GM18951 (cell line): ENCODE data around the gene ARHGEF3.

Experiments
- POLR2A ChIP-seq: IDR thresholded peaks from 4 replicates; pipeline ENCODE4 v1.6.1; 2011; ENCODE audit warnings: mild to moderate bottlenecking; ENCODE audit not compliant: insufficient read length, insufficient read depth; ENCODE audit errors: extremely low read depth
- in situ Hi-C: fragments of 300-500 bp; cut with MboI; formaldehyde crosslinking; loops from one replicate; pipeline ENCODE4 v1.12.0; 2022; ENCODE audit warnings: low sequenced_read_pairs, mixed read lengths, inconsistent platforms; ENCODE audit not compliant: unreplicated experiment

Gene ARHGEF3

GRCh38 chr3:56830884-56831283 lies 29.1 kb upstream of the ARHGEF3 start:
- in situ Hi-C loops = no loop called here
- no peak for TF ChIP-seq POLR2A

- in situ Hi-C loops = no loop called here
- TF ChIP-seq POLR2A = no peak
Observed at GRCh38 chr3:56829533-56829932, 27.8 kb upstream of the ARHGEF3 start.

DNA sequence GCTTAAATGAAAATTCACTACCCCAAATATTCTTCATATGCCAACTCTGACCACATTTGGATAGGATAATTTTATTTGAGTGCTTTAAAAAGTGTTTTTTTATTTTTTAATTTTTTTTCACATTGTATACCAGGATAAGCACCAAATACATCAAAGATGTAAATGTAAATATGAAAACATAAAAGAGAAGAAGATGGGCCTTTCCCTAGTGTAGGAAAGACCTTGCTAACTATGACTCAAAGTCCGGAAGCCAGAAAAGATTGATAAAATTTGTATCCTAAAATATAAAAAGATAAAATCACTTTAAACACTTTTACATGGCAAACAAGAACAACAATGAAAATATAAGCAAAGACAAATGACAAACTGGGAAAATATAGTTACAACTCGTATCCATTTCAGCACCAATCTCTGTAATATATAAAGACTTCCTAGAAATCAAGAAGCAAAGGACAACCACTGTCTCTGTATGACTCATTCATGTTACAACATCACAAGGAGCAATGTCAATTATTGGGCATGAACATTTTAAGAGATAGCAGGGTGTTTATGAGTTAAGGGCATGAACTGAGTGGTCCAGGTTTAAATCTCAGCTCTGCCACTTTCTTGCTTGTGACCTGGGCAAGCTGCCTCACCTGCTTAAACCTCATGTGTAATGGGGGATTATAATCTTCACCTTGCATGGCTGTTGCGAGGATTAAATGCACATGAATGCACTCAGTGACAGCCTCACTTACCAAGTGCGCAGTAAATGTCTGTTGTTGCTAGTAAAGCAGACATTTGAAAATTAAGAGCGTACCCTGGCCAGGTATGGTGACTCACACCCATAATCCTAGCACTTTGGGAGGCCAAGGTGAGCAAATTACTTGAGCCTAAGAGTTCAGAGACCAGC lies 25.3 kb upstream of the ARHGEF3 start:
- in situ Hi-C loops = no loop called here
- TF ChIP-seq POLR2A = no peak

DNA sequence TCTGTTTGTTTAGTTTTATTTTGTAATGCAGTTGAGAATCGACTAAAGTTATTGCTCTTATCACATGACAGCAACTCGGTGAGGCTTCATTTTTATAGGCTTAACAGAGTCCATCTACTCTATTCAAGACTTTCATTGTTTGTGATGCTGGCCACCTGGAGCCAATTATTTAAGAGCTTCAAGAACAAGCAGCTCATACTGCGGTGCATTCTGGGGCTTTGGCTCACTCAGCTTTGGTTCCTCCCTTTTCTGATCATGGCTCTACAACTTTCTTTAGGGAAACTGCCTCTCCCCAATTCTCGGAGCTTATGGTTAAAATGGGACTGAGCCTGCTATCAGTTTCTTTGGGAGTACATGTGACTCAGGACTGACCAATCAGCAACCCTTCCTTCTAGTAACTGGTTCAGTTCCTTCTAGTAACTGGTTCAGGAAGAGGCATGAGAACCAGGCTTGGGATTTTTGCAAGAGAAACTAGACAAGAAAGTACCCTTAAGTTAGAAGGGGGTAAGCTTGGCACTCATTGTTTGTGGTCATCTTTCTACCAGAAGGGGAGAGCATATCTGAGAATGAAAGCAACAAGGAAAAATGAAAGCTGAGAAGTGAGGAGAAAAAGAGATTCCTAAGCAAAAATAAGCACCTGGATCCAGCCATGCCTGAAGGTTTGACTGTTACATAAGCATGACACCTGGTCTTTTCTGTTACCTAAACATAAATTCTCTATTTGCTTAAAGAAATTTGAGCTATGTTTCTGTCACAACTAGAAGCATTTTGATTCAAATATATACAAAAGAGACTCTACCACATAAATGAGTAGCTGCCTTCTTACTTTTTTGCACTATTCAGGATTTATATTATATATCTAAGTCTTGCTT lies 24.1 kb upstream of the ARHGEF3 start:
- in situ Hi-C loops = no loop called here
- no peak for TF ChIP-seq POLR2A

DNA sequence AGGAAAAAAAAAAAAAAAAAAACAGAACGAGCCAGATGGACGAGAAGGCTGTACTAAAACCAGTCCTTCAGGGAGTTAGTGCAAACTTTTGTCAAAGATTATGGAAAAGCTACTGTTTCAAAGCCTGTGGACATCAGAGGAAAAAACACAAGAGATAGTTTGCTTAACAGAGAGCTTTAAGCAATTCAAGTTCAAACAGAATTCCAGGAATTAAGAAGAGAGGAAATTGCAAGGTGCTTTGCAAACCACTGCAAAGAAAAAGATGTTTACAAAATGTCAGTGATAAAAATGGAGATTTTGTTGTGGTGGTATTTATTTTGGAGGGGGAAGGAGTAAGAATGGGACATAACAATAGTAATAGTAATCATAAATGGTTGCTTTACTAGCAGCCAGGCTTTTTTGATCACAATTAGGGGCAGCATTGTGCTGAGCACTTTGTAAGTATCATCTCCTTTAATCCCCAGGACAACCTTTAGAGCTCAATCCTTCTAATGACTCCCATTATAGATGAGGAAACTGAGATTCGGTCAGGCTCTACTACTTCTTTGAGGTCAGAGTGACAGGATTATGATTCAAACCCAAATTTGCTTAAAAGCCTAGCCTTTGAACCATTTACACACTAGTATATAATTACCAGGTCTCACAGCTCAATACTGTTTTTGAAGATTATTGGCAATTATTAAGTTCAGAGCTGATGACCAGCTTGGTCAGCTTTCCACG lies 22.4 kb upstream of the ARHGEF3 start:
- in situ Hi-C loops = no loop called here
- no peak for TF ChIP-seq POLR2A

DNA sequence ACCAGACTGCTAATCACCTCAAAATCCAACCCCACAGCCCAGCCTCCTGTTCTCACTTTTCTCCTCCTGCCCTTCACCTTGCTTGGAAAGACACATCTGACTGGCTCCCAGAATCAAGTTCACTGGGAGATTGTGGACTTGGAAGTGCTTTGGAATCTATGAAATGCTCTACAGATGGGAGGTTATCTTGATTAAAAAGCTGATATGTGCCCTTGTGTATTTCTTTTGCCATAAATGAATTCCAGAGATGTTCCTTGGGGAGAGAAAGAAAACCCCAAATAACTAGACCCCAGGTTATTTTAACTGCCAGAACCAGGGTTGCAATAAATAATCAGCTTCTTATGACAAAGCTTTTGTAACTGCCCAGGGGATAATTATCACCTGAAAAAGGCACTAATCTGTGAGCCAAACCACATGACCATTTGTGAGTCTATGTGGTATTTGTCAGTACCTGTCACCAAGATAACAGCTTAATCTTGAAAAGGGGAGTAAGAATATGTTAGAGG lies 21.7 kb upstream of the ARHGEF3 start:
- TF ChIP-seq POLR2A = no peak
- in situ Hi-C loops = no loop called here

- in situ Hi-C loops = no loop called here
- TF ChIP-seq POLR2A = no peak
Observed at GRCh38 chr3:56822501-56822900, 20.8 kb upstream of the ARHGEF3 start.

DNA sequence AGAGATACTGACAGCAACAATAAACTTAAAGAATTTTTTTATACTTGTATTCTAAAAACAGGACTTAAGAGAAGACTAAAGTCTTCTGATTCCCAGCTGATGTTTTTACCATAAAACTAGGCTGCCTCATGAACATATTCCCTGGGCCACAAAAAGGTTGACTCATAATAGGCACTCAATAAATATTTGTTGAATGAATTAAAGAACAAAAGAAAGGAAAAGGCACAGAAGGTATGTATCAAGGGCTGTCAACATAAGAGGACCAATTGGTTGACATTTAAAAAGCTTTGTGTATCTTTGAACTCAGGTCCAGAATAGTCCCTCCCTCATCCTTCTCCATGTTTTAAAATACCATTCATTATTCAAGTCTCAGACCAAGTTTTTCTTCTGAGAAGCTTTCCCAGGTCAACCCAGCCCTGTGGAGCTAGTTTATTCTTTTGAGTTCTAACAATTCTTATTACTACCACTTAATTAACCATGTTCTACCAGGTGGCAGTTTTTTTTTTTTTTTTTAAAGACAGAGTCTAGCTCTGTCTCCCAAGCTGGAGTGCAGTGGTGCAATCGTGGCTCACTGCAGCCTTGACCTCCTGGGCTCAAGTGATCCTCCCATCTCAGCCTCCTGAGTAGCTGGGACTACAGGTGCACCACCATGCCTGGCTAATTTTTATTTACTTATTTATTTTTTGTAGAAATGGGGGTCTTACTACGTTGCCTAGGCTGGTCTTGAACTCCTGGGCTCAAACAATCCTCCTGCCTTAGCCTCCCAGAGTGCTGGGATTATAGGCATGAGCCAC lies 17.5 kb upstream of the ARHGEF3 start:
- in situ Hi-C loops = no loop called here
- TF ChIP-seq POLR2A = no peak

GRCh38 chr3:56818156-56818985 lies 16.6 kb upstream of the ARHGEF3 start:
- no peak for TF ChIP-seq POLR2A

DNA sequence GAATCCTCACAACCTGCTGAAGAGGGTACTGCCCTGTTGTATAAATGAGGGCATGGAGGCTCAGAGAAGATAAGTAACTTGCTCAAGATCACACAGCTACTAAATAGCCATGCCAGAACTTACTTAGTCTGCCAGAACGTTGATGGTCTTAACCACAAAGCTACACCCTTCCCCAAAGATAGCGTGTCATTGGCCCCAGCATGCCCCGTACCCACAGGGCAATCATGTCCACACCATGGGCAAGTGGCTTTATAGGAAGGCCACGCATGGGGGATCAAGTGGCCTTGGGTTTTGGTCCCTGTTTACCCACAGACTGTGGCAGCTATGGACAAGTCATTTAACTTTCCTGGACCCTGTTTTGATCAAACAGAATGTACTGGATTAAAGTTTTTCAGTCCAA lies 15.9 kb upstream of the ARHGEF3 start:
- no peak for TF ChIP-seq POLR2A
- in situ Hi-C loops = no loop called here

More at GRCh38 chr3:56818156-56818985, 16.6 kb upstream of the ARHGEF3 start:
- in situ Hi-C loops = no loop called here

GRCh38 chr3:56816061-56816460 lies 14.3 kb upstream of the ARHGEF3 start:
- in situ Hi-C loops = no loop called here
- no peak for TF ChIP-seq POLR2A
